NOMO-1 (cell line): ENCODE results near the gene MRGPRE.

Experiments
- DNase-seq, 2 experiments: peaks; one replicate each; lab custom pipeline; 2025; ENCODE audit not compliant: unreplicated experiment in 2 of 2; lab: John Stamatoyannopoulos, UW

The MRGPRE gene

GRCh38 chr11:3183523-3183922 is 48.7 kb downstream of the MRGPRE start:
- no peak for DNase-seq

DNA sequence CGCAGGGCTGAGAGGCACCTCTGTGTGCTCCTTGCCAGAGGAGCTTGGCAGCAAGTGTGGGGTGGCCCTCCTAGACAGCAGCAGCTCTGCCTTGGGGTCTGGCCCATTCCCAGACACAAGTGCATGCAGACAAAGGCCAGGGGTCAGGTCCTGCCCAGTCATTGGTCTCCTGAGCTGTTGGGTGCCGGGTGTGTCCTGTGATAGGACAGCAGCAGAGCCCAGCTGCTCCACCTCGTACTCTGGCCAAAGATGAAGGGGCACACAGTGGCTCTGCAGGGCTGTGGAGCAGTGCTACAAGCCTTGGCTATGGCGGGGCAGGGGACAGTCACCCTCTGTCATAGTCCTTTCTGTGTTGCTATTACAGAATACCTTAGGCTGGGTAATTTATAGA is 49.8 kb downstream of the MRGPRE start:
- no peak for DNase-seq

DNA sequence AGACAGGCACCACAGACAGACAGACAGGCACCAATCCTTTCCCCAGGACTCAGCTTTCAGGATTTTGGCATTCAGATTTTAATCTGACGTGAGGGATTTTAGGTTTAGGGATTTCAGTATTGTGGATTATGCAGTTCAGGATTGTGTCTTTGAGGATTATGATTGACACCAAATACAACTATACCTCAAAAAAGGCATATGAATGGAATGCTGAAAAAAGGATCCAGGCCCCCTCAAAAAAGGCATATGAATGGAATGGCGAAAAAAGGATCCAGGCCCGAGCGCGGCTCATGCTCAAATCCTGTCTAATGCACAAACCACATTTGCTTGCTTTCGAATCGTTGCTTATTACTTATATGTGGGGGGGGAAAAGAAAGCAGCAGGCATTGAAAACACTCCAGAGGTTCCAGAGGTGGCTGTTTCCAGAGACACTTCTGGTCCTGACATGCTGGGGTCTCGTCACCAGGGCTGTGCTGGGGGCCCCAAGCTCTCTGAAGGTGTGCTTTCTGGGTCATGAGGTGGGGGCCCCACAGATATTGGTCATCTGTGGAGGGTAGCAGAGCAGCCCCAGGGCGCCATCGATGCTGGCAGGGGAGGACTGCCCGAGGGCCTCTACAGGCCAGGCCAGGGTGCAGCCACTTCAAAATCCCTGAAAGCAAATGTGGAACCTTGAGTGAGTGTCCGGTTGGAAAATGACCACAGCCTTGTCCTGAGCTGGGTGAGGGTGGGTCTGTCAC is 50.3 kb downstream of the MRGPRE start:
- DNase-seq: no peak

DNA sequence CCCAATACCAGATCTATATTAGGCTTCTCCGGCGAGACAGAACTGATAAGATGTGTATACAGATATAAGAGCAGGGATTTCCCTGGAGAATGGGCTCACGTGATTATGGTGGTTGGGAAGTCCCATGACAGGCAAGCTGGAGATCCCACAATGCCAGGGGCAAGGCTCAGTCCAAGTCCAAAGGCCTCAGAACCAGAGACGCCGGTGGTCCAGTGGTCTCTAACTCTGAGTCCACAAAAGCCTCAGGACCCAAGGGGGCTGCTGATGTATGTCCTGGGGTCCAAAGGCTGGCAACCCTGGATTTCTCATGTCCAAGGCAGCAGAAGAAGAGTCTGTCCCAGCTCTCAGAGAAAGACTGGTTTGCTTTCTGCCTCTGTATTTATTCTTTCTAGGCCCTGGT is 51.3 kb downstream of the MRGPRE start:
- DNase-seq: no peak

- no peak for DNase-seq
These were observed 53.9 kb downstream of the MRGPRE start for GRCh38 chr11:3178349-3178748.

DNA sequence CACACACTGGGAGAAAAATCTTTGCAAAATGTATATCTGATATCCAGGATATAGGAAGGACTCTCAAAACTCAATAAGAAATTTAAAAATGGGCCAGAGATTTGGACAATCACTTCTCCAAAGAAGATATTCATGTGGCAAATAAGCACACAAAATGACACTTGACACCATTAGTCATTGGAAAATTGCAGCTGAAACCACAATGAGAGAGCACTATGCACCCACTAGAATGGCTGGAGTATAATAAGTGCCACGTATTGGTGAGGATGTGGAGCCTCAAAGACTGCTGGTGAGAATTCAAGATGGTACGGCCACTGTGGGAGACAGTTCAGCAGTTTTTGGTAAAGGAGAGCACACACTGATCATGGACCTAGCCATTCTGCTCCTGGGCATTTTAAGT is 54.3 kb downstream of the MRGPRE start:
- peak; percentile 29 to 47 for DNase-seq
